ENCODE data around the gene RPL10L. TPM values are rescaled to one million over a fixed set of nuclear protein-coding genes. Genes with fewer than 3 reads are reported as not detected.

The RPL10L gene
- total RNA-seq, 1 experiment from 2014 or later = not detected

GRCh38 chr14:46672128-46672527 is 20.5 kb upstream of the RPL10L start:
- Histone ChIP-seq H4K5ac (ENCODE audit: insufficient read length, low read depth, low read length) (no peak overlapping the region), H3K23ac (ENCODE audit: insufficient read length, low read depth, low read length) (no peak overlapping the region), H2BK5ac (ENCODE audit: insufficient read length, low read length) (no peak overlapping the region), H3K23me2 (ENCODE audit: insufficient read length, low read depth, low read length, poor library complexity, severe bottlenecking) (no peaks in the 10 kb centered on the region), H2BK15ac (ENCODE audit: low read depth, low read length) (no peak overlapping the region), H3K27ac (ENCODE audit: insufficient read length, low read depth, low read length) (no peak overlapping the region), H2BK20ac (ENCODE audit: low read depth, low read length, poor library complexity, severe bottlenecking) (no peak overlapping the region), H3K18ac (ENCODE audit: insufficient read length, low read depth, low read length) (no peak overlapping the region), H3K14ac (ENCODE audit: insufficient read depth, low read length) (no peak overlapping the region), H3K4me1 (ENCODE audit: insufficient read depth, low read length) (peaks cover 2% of the 10 kb centered on the region; the same call in 1 of the 2 replicates), H4K8ac (replicated peaks; ENCODE audit: insufficient read length, low read depth, low read length) (no peak overlapping the region), H4K91ac (ENCODE audit: insufficient read length, low read depth, low read length) (no peak overlapping the region), H4K20me1 (ENCODE audit: control insufficient read depth, insufficient read depth, insufficient read length) (no peaks in the 10 kb centered on the region), H3K56ac (ENCODE audit: insufficient read length, low read depth, low read length) (no peak overlapping the region), H3K79me1 (ENCODE audit: insufficient read depth, low read depth, low read length, poor library complexity, severe bottlenecking) (no peaks in the 10 kb centered on the region), H3K4me2 (ENCODE audit: insufficient read depth, insufficient read length, low read length) (no peak overlapping the region), H2BK12ac (ENCODE audit: insufficient read length, low read depth, low read length) (no peak overlapping the region), H3K4ac (ENCODE audit: low read depth, low read length) (no peak overlapping the region), H2BK120ac (ENCODE audit: low read depth, low read length, poor library complexity, severe bottlenecking) (no peak overlapping the region), H3K27me3 (ENCODE audit: insufficient read depth, low read length) (no peaks in the 10 kb centered on the region), H3K9ac (ENCODE audit: extremely low read depth, insufficient read length, low read length) (no peak overlapping the region), H3T11ph (ENCODE audit: low read length) (no peak overlapping the region), H2AFZ (ENCODE audit: low read length) (no peak overlapping the region), H2AK5ac (ENCODE audit: insufficient read length, low read length) (no peak overlapping the region), H3K9me3 (ENCODE audit: control insufficient read depth, low read depth, low read length) (no peaks in the 10 kb centered on the region), H3K79me2 (ENCODE audit: insufficient read depth, low read length) (no peaks in the 10 kb centered on the region)
- Mint-ChIP-seq H3K36me3 (ENCODE audit: insufficient read depth in 1 of 3, low read depth in 3 of 3) (no peaks in the 10 kb centered on the region), H3K27ac (no peak overlapping the region; a peak in 1 of 7 replicates), H3K4me3 (no peak overlapping the region), H3K9me3 (peaks cover 0 to 3% of the 10 kb centered on the region in 2 experiments; a peak in 2 of 5 replicates), H3K27me3 (ENCODE audit: low read depth) (no peaks in the 10 kb centered on the region; the same call in 1 of the 2 replicates), H3K4me1 (peaks cover 0 to 4% of the 10 kb centered on the region in 2 experiments; a peak in 1 of 4 replicates)
- WGBS (ENCODE audit: extremely low coverage, insufficient read length, low lambda C conversion rate) = no CpG with 5 or more reads among the region's 3 CpGs
- TF ChIP-seq CTCF (conservative IDR thresholded peaks at IDR 0.05) = no peak
- DNase-seq = no peak

Data from H9 (cell line).